HPDE6-E6E7 (cell line): ENCODE data around the gene ZBTB7A.

Experiments used
- DNase-seq: peaks from one replicate; pipeline ENCODE4 v3.0.0; 2011; ENCODE audit warnings: missing footprints; ENCODE audit errors: extremely low spot score

Gene ZBTB7A

DNA sequence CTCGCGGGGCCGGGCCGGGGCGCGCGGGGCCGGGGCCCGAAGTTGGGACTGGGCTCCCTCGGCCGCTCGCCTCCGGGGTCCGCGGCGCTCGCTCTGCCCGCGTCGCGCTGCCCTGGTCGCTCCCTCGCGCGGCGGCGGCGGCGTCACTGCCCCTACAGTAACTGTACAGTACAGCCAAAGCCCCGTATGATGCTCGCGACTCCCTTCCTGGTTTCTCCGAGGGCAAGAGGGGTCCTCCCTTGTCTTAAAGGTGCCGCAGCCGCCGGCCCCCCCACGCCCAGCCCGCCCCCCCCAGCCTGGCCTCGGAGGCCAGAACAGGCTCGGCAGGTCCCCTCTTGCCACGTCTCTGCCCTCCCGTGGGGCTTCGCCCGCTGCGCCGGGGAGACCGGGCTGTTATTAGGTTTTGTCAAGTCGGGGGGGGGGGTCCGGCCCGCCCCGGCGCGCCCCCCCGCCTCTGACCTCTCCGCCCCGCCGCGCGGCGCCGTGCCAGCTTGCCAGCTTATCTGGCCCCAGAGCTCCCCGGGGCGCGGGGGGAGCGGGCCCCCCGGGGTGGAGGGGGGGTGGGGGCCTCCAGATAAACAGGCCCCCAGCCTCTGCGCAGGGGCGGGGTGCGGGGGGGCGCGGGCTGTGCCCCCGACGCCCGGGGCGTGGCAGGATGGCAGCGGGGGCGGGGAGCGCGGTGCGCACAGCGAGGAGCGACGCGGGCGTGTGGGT lies at the start of gene ZBTB7A:
Gene ZBTB7A (minus strand): TSS at position 218 of the 714 bp plus-strand sequence. CDS start 11,667 bp downstream, outside the sequence.
- DNase-seq, result no peak

- no peak for DNase-seq
Measured at GRCh38 chr19:4115818-4116385, 49.2 kb upstream of the ZBTB7A start.

GRCh38 chr19:4115050-4115817 lies 48.5 kb upstream of the ZBTB7A start:
- no peak for DNase-seq

DNA sequence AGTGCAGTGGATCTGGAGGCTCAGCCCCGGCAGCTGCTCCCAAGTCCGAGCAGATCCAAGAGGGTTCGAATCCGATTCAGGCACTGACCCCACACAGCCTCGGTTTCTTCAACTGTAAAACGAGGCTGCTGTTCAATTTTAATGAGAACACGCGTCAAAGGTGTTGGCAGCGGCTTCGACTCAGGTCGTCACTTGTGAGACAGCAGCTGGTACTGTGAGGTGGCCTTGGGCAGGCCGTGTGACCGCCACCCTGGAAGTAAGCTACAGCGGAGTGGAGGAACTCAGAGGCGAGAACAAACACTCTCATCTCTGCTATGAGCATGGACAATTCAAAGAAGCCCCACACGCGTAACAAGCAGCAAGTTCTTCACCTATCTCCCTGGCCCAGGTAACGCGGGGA lies 47.5 kb upstream of the ZBTB7A start:
- DNase-seq, result no peak

DNA sequence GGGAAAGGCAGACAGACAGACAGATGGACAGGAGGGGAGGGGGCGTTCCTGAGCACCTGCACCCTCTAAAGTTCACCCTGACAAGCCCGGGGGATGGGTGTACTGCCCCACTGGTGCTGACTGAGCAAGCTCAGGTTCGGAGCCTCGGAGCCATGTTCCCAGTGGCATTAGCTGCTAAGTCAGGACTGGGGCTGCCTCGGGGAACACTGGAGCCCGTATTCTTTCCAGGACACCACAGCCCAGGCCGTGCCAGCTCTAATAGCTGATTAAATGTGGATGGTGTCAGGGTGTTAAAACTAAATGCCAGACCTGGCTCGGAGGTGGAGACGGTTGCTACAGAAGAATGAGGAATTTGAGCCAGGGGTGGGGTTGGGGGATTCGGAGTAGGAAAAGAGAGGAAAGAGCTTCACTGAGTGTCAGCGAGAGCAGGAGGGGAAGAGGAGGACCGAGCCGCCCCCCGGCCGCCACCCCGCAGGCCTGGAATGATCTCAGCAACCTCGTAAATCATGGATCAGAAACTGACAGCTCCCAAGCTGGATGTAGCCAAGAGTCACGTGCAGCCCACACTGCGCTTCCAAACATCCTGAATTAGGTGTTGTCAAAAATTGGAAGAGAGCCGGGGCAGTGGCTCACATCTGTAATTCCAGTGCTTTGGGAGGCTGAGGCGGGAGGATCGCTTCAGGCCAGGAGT lies 46.8 kb upstream of the ZBTB7A start:
- no peak for DNase-seq

DNA sequence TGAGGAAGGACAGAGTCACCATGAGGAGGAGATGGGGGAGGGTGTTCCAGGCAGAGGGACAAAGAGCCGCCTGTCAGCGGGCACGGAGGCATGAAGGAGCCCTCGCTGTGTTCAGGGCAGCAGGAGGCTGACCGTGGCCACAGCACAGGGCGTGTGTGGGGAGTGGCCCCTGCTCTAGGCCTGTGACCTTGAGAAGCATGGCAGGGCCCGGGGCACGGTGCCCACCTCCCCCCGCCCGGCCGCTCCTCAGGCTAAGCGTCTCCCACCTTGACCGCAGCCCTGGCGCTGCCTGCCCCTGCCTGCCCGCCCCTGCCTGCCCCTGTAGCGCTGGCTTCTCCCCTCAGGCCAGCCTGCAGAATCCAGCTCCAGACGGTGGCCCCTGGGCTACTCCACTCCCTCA lies 45.7 kb upstream of the ZBTB7A start:
- no peak for DNase-seq

GRCh38 chr19:4109626-4109945 lies 42.9 kb upstream of the ZBTB7A start:
- no peak for DNase-seq

GRCh38 chr19:4108767-4109625 lies 42.3 kb upstream of the ZBTB7A start:
- no peak for DNase-seq

GRCh38 chr19:4103080-4103433 lies 36.4 kb upstream of the ZBTB7A start:
- no peak for DNase-seq

DNA sequence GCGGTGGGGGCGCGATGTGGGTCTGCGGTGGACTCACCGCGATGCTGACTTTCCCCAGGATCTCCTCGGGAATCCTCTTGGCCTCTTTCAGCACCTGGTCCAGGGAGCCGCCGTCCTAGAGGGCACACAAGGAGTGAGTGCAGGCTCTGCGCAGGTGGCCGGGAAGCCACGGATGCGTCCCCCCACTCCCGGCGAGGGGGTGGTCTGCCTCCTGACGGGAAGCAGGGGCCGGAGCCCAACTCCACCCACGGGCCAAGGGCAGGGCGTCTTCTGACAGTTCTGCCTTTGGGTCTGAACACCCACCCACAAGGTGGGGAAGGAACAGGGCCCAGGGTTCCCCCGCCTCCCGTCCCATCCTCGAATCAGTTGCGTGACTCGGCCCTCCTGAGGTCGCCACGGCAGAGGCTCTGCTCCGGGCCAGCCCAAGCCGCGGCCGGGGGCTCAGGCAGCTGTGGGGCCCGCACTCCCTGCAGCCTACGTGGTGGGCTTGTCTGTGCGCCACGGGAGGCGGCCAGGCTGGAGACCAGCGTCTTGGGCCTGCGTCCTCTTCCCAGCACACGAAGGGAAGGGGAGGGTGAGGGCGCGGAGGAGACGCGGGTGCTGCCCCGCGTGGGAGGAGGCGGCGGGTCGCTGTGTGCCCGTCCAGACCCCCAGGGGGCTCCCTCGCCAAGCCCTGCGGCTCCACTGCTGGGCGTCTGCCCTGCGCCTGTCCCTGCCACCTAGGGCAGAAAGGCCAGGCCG lies 35.8 kb upstream of the ZBTB7A start:
- no peak for DNase-seq

DNA sequence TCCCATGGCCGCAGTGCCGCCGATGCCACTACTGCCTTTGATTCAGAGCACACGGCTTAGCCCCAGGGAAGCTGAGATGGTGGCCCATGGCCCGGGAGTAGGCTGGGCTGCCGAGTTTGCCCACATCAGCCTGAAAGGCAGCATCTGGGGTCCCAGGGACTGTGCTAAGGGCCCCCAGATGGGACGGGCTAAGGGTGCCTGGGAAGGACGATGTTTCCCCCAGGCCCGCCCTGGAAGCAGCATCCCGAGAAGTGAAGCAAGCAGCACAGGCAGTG lies 34.7 kb upstream of the ZBTB7A start:
- no peak for DNase-seq

DNA sequence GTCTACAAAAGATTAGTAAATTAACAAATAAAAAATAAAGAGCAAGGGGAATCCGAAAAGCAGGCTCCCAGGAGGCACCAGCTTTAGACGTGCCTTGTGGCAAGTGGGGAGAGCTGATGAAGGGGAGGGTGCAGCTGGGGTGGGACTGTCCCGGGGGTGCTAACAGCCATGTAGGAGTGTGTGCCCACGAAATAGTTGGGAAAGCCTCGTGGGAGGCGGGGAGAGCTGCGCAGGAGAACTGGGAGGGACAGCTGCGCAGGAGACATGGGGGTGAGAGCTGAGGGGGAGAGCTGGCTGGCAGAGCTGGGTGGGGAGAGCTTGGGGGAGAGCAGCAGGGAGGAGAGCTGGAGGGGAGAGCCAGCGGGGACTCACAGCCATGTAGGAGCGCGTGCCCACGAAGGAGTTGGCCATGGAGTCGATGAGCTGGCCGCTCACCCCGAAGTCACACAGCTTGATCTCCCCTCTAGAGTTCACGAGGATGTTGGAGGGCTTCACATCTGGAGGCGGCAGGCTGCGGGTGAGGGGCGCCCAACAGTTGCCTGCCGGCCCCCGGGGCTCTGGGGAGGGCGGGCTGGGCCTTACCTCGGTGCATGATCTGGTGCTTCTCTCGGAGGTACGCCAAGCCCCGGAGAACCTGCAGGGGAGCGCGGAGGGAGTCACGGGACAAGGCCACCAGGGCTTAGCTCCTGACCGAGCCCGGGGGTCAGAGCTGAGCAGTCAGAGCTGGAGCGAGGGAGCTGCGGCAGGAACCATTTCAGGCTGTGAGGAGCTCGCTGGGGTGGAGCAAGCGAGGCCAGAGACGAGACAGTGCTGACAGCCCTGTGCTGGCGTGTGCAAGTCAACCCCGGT lies 34.2 kb upstream of the ZBTB7A start:
- DNase-seq, result no peak

GRCh38 chr19:4099041-4099764 lies 32.5 kb upstream of the ZBTB7A start:
- no peak for DNase-seq

GRCh38 chr19:4098493-4098892 lies 31.8 kb upstream of the ZBTB7A start:
- no peak for DNase-seq

DNA sequence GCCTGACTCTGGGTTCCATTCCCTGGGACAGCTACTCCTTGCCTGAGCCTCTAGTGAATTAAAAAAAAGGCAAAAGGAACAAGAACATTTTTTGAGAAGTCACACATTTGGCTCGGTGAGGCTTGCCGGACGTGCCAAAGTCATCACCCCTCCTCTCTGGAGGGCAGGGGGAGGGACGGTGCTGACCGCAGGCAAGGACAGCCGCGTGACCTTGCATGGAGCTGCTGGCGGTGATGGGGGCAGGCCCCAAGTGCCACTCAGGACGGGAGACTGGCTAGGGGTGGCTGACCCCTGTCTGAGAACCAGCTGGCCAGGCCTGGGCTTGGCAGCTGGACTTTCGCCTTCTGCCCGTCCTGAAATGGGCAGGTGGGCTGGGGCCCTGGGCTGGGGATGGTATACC lies 30.8 kb upstream of the ZBTB7A start:
- no peak for DNase-seq

GRCh38 chr19:4096049-4096892 lies 29.6 kb upstream of the ZBTB7A start:
- no peak for DNase-seq

GRCh38 chr19:4095488-4095844 lies 28.8 kb upstream of the ZBTB7A start:
- DNase-seq, result no peak

DNA sequence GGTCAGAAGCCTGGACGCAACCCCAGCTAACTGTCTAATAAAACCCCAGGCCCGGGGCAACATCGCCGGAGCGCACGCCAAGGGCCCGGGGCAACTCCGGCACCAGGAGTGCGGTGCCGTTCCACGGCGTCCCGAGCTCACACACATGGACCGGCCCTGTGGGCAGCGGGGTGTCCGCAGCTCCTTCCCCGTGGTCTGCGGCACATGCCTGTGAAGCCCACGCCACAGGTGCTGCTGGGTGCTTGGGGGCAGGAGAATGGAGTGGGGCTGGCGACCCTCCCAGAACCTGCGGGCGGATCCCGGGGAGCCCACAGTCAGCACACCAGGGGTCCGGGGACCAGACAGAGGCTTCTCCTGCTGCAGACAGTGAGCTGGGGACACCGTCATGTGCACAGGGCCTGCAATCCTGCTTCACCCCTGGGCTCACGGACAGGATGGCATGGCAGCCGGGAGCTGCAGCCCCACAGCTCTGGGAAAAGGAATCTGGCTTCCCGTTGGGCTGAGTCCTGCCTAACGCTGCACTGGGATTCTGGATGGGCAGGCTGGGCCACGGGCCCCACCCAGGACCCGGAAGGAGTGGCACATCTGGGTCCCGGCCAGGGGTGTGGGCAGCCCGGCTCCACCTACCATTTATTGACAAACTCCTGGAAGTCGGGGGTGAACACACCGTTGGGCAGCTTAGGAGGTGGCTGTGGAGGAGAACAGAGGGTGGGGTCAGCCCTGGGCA lies 28.2 kb upstream of the ZBTB7A start:
- no peak for DNase-seq
